Activated CD4-positive, alpha-beta memory T cell treated with anti-CD3 and anti-CD28 coated beads, Interleukin-2, amount 10 ng/mL, durations not matched to agents 7 days and 5 days (primary cell): ENCODE results near the gene L3MBTL2. TPM values are rescaled to one million over a fixed set of nuclear protein-coding genes. Genes with fewer than 3 reads are reported as not detected.
"Not testable (repeated sequence)": the region's sequence is repeated elsewhere in the genome, so short reads cannot be mapped to it uniquely, and the experiment has no call there.

Source experiments
- CTCF ChIA-PET: fragments of 350-600 bp; sonication (Branson Sonifier 250); formaldehyde crosslinking; loops from one replicate; lab custom pipeline; 2021; ENCODE audit warnings: antibody characterized with exemption, inconsistent platforms; lab: Charles Lee
- POLR2A ChIA-PET: fragments of 350-600 bp; sonication (Branson Sonifier 250); formaldehyde crosslinking; loops from one replicate; lab custom pipeline; 2021; ENCODE audit warnings: antibody characterized with exemption; lab: Charles Lee
- DNase-seq: peaks from one replicate; pipeline ENCODE4 v3.0.0-alpha.2; 2020
- H3K27ac Mint-ChIP-seq: one replicate; pipeline ENCODE4 v1.8.0; 2021; ENCODE audit warnings: mild to moderate bottlenecking, mixed read lengths
- H3K27me3 Mint-ChIP-seq: one replicate; pipeline ENCODE4 v1.8.0; 2021; ENCODE audit warnings: mixed read lengths
- H3K36me3 Mint-ChIP-seq: one replicate; pipeline ENCODE4 v1.8.0; 2021; ENCODE audit warnings: low read depth, mixed read lengths
- H3K4me1 Mint-ChIP-seq: one replicate; pipeline ENCODE4 v1.8.0; 2021; ENCODE audit warnings: mixed read lengths
- H3K4me3 Mint-ChIP-seq: one replicate; pipeline ENCODE4 v1.8.0; 2021; ENCODE audit warnings: mild to moderate bottlenecking, mixed read lengths
- H3K9me3 Mint-ChIP-seq: one replicate; pipeline ENCODE4 v1.8.0; 2021; ENCODE audit warnings: mixed read lengths
- total RNA-seq, 2 experiments: library from RNA; stranded (reverse); gene quantifications; one replicate each; pipeline ENCODE4 v1.2.3, GENCODE V29; 2021

L3MBTL2 gene
- total RNA-seq, 2 experiments from 2014 or later = 25.9 to 30.7 TPM

DNA sequence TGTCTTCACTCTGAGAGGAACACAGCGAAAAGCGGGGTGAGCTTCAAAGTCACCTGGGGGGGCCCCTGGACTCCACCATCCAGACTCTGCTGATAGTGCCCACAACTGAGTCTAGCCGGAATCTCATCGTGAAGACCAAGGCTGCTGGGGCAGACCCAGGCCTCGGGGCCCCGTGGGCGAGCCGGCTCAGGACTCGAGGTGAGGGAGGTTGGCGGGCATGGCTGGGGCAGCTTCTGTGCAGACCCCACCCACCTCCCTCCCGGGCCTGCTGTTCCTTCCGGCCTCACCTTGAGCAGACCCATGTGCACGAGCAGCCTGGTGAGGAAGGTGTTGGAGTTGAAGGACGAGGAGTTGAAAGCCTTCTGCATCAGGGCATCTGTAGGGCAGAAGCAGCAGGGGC, 44.3 kb downstream of the L3MBTL2 start:
- ChIA-PET CTCF (no interaction called here), POLR2A (no interaction called here)
- H3K4me1 Mint-ChIP-seq = no peaks in the 10 kb centered on the region
- no peak overlapping the region for H3K4me3 Mint-ChIP-seq
- no peak for DNase-seq
- no peak overlapping the region for H3K27ac Mint-ChIP-seq
- no peaks in the 10 kb centered on the region for H3K27me3 Mint-ChIP-seq
- H3K36me3 Mint-ChIP-seq = peaks cover 61% of the 10 kb centered on the region
- no peaks in the 10 kb centered on the region for H3K9me3 Mint-ChIP-seq

DNA sequence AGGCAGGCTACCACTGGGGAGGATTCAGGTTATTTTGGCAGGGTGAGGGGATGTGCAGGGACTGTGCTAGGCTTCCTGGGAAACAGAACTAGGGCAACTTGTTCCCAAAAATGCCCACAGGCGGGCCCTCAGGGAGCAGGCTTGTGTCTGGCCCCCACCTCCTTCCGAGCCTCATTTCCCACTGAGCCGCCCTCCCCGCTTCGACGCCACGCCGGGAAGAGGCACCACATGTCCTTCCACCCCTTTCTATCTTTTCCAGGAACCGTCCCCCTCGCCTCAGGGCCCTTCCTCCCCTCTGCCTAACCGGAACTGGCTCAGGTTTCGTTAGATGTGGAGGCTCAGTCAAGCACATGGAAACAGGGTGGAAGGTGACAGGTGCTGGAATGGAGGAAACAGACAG, 45.0 kb downstream of the L3MBTL2 start:
- H3K4me3 Mint-ChIP-seq = no peak overlapping the region
- H3K27me3 Mint-ChIP-seq = no peaks in the 10 kb centered on the region
- no peaks in the 10 kb centered on the region for H3K4me1 Mint-ChIP-seq
- H3K27ac Mint-ChIP-seq = no peak overlapping the region
- CTCF ChIA-PET = no interaction called here
- POLR2A ChIA-PET = no interaction called here
- no peak for DNase-seq
- H3K9me3 Mint-ChIP-seq = no peaks in the 10 kb centered on the region
- peaks cover 60% of the 10 kb centered on the region for H3K36me3 Mint-ChIP-seq

GRCh38 chr22:41252365-41252764, 47.3 kb downstream of the L3MBTL2 start:
- Mint-ChIP-seq H3K27me3 (no peaks in the 10 kb centered on the region), H3K4me3 (no peak overlapping the region), H3K4me1 (no peaks in the 10 kb centered on the region), H3K36me3 (peaks cover 73% of the 10 kb centered on the region), H3K27ac (no peak overlapping the region), H3K9me3 (no peaks in the 10 kb centered on the region)
- DNase-seq = no peak
- CTCF ChIA-PET = interaction anchor here (0.7 kb wide), 1 partner anchor 15 kb away, joined by 3 read pairs; no protein-coding TSS in a partner anchor
- POLR2A ChIA-PET = interaction anchor here (0.9 to 1.3 kb wide), 2 partner anchors 11 to 13 kb away, joined by 3 read pairs; partner anchors contain the start of gene CHADL

DNA sequence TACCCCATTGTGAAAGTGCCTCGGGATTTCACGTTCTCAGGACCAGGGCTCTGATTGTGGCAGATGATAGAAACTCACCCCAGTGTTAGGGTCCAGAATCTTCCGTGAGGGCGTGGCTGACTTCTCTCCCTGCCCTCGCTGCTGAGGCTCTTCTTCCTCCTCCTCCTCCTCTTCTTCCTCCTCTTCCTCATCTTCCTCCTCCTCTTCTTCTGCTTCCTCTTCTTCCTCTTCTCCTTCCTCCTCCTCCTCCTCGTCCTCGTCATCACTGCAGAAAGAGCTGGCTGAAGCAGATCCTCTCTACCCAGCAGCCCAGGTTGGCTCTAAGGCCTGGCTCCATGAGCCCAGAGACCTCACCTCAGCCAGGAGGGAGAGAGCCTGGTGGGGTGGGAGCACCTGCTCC, 49.1 kb downstream of the L3MBTL2 start:
- Mint-ChIP-seq H3K9me3 (no peaks in the 10 kb centered on the region), H3K36me3 (peaks cover 84% of the 10 kb centered on the region), H3K27me3 (no peaks in the 10 kb centered on the region), H3K27ac (no peak overlapping the region), H3K4me3 (no peak overlapping the region), H3K4me1 (no peaks in the 10 kb centered on the region)
- no peak for DNase-seq
- ChIA-PET POLR2A (no interaction called here), CTCF (interaction anchor here (1.1 kb wide), 1 partner anchor 9 kb away, joined by 3 read pairs; no protein-coding TSS in a partner anchor)

- Mint-ChIP-seq H3K27me3 (no peaks in the 10 kb centered on the region), H3K36me3 (peaks cover 81% of the 10 kb centered on the region), H3K9me3 (no peaks in the 10 kb centered on the region), H3K4me3 (no peak overlapping the region), H3K4me1 (no peaks in the 10 kb centered on the region), H3K27ac (no peak overlapping the region)
- POLR2A ChIA-PET = interaction anchor here (0.9 kb wide), 1 partner anchor 29 kb away, joined by 4 read pairs; the partner anchor contains the start of gene RANGAP1
- CTCF ChIA-PET = interaction anchor here (1.3 to 1.8 kb wide), 2 partner anchors 19 to 334 kb away, joined by 3 to 4 read pairs; no protein-coding TSS in a partner anchor
- DNase-seq = no peak
These were observed 51.4 kb downstream of the L3MBTL2 start for GRCh38 chr22:41256254-41257253.

DNA sequence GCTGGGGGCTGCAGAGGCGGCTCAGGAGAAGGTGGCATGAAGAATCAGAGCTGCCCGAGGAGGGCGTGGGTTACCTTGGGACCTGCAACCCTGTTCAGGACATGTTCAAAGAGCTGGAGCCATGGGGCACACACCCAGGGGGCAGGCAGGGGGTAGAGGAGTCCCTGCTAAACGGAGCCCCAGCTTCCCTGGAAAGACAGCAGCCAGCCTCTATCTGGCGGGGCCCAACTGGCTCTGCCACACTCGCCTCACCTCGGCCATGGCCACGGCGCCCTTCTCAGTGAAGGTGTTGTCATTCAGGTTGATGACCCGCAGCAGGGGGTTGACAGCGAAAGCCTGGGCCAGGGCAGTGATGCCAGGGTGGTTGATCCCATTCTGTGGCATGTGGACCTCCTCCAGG, 52.6 kb downstream of the L3MBTL2 start:
- CTCF ChIA-PET = interaction anchor here (0.8 to 1.8 kb wide), 3 partner anchors 20 to 335 kb away, joined by 3 to 4 read pairs (median 3); no protein-coding TSS in a partner anchor
- Mint-ChIP-seq H3K27ac (no peak overlapping the region), H3K4me1 (no peaks in the 10 kb centered on the region), H3K36me3 (peaks cover 81% of the 10 kb centered on the region), H3K9me3 (no peaks in the 10 kb centered on the region), H3K27me3 (no peaks in the 10 kb centered on the region), H3K4me3 (no peak overlapping the region)
- DNase-seq = no peak
- POLR2A ChIA-PET = no interaction called here

- H3K4me1 Mint-ChIP-seq, DNase-seq, H3K27me3 Mint-ChIP-seq, POLR2A ChIA-PET, H3K9me3 Mint-ChIP-seq, CTCF ChIA-PET, H3K27ac Mint-ChIP-seq, H3K4me3 Mint-ChIP-seq: not testable (repeated sequence)
- H3K36me3 Mint-ChIP-seq = peaks cover 85% of the 10 kb centered on the region
These were observed 54.6 kb downstream of the L3MBTL2 start for GRCh38 chr22:41259756-41260155.

DNA sequence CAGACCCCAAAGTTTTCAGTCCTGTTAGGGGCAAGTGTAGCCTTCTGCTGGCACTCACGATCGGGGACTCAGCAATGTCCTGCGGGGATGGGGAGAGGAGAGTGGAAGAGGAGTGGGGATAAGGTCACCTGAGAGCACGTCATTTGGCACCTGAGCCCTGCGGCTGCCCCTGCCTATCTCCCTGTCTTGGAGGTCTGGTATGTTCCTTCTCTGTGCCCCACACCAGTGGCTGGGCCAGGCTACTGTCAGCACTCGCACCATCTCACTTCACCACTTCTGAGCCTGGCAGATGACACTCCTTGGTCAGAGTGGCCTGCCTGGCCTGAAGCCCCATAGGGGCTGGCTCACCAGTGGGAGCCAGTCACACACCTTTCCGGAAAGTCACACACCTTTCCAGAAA, 55.8 kb downstream of the L3MBTL2 start:
- Mint-ChIP-seq H3K36me3 (peaks cover 80% of the 10 kb centered on the region), H3K27me3 (no peaks in the 10 kb centered on the region), H3K27ac (no peak overlapping the region), H3K4me3 (no peak overlapping the region), H3K4me1 (no peaks in the 10 kb centered on the region), H3K9me3 (no peaks in the 10 kb centered on the region)
- DNase-seq = no peak
- ChIA-PET CTCF (no interaction called here), POLR2A (no interaction called here)

GRCh38 chr22:41261541-41262249, 56.6 kb downstream of the L3MBTL2 start:
- Mint-ChIP-seq H3K9me3 (no peaks in the 10 kb centered on the region), H3K27me3 (no peaks in the 10 kb centered on the region), H3K27ac (no peak overlapping the region), H3K4me3 (no peak overlapping the region), H3K4me1 (peaks cover 1% of the 10 kb centered on the region), H3K36me3 (peaks cover 82% of the 10 kb centered on the region)
- ChIA-PET CTCF (no interaction called here), POLR2A (no interaction called here)
- no peak for DNase-seq

DNA sequence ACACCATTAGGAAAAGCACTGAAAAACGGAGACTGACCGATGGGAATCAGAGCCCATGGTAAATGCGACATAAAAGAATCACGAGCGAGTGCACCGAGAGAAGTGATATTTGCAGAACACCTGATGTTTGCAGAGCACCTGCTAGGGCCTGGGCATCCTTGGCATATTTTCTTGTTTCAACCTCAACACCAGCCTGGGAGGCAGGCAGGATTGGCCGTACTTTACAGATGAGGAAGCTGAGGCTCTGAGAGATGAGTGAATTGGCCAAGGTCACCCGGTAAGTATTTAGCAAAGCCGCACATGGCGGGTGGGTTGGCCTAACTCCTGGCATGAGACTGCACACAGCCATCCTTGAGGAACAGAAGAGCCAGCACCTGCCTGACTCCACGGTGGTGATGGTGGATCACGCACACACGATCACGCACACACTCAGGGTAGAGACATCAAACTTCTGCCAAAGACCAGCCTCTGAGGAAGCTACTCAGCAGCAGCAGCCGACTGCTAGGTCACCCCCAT, 57.2 kb downstream of the L3MBTL2 start:
- H3K9me3 Mint-ChIP-seq = no peaks in the 10 kb centered on the region
- H3K27me3 Mint-ChIP-seq = no peaks in the 10 kb centered on the region
- CTCF ChIA-PET = no interaction called here
- H3K36me3 Mint-ChIP-seq = peaks cover 80% of the 10 kb centered on the region
- POLR2A ChIA-PET = interaction anchor here (2.4 kb wide), 1 partner anchor 13 kb away, joined by 11 read pairs; no protein-coding TSS in a partner anchor
- DNase-seq = no peak
- H3K27ac Mint-ChIP-seq = no peak overlapping the region
- H3K4me3 Mint-ChIP-seq = no peak overlapping the region
- H3K4me1 Mint-ChIP-seq = peaks cover 1% of the 10 kb centered on the region

- ChIA-PET CTCF (interaction anchor here (0.5 kb wide), 1 partner anchor 52 kb away, joined by 3 read pairs; no protein-coding TSS in a partner anchor), POLR2A (interaction anchor here (0.5 to 2.4 kb wide), 3 partner anchors 12 to 22 kb away, joined by 3 to 11 read pairs (median 3); partner anchors contain the start of gene RANGAP1)
- no peak overlapping the region for H3K27ac Mint-ChIP-seq
- H3K4me3 Mint-ChIP-seq = no peak overlapping the region
- peaks cover 77% of the 10 kb centered on the region for H3K36me3 Mint-ChIP-seq
- no peaks in the 10 kb centered on the region for H3K9me3 Mint-ChIP-seq
- peaks cover 1% of the 10 kb centered on the region for H3K4me1 Mint-ChIP-seq
- H3K27me3 Mint-ChIP-seq = no peaks in the 10 kb centered on the region
- DNase-seq = no peak
These were observed 58.6 kb downstream of the L3MBTL2 start for GRCh38 chr22:41263704-41264103.

DNA sequence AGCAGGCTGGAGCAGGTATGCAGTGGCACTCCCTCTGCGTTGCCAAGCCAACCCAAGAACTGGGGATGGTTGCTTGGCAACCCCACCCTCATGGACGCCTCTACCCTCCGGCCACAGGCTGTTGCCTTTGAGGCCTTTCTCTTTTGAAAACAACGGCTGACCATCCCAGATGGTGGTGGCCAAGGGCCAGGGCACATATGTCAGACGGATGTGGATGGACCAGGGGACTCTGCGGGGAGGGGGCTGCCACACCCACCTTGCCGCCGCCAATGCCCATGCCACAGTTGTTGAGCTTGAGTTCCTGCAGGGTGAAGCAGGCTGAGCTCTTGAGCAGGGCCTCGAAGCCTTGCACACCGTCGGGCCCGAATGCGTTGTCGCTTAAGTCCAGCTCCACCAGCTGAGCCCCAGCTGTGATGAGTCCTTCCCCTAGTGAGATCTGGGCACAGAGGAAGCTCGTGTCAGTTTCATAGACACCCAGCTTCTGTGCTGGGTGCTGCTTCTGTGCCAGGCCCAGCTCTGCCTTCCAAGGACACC, 59.4 kb downstream of the L3MBTL2 start:
- no peak for DNase-seq
- Mint-ChIP-seq H3K9me3 (no peaks in the 10 kb centered on the region), H3K27ac (no peak overlapping the region), H3K4me3 (no peak overlapping the region), H3K36me3 (peaks cover 76% of the 10 kb centered on the region), H3K4me1 (peaks cover 1% of the 10 kb centered on the region), H3K27me3 (no peaks in the 10 kb centered on the region)
- ChIA-PET CTCF (interaction anchor here (1.2 kb wide), 1 partner anchor 26 kb away, joined by 3 read pairs; no protein-coding TSS in a partner anchor), POLR2A (interaction anchor here (1.0 to 2.4 kb wide), 3 partner anchors 11 to 39 kb away, joined by 3 to 11 read pairs (median 7); partner anchors contain the start of gene RANGAP1)
